ENCODE results near the gene TAS2R60.
A peak's percentile ranks its signal among the peaks of the same experiment; 100 is the strongest.

The TAS2R60 gene

DNA sequence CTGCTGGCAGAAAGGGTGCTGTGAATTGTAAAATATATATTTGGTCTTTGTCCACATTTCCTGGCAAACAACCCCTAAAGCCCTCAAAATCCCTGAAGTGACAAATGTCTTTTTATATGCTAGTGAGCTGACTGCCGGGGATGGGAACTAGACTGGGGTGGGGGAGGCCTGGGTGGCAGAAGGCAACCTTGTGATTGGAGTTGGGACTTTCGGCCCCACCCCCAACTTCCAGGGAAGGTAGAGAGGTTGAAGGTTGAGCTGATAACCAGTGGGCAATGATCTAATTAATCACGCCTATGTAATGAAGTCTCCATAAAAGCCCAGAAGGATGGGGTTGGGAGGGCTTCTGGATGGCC is 37.3 kb upstream of the TAS2R60 start:
- no peak for TF ChIP-seq ZFX (IDR thresholded peaks at IDR 0.05)
- TF ChIP-seq, protein P1, sequence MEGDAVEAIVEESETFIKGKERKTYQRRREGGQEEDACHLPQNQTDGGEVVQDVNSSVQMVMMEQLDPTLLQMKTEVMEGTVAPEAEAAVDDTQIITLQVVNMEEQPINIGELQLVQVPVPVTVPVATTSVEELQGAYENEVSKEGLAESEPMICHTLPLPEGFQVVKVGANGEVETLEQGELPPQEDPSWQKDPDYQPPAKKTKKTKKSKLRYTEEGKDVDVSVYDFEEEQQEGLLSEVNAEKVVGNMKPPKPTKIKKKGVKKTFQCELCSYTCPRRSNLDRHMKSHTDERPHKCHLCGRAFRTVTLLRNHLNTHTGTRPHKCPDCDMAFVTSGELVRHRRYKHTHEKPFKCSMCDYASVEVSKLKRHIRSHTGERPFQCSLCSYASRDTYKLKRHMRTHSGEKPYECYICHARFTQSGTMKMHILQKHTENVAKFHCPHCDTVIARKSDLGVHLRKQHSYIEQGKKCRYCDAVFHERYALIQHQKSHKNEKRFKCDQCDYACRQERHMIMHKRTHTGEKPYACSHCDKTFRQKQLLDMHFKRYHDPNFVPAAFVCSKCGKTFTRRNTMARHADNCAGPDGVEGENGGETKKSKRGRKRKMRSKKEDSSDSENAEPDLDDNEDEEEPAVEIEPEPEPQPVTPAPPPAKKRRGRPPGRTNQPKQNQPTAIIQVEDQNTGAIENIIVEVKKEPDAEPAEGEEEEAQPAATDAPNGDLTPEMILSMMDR (conservative IDR thresholded peaks at IDR 0.05), result no peak
- no peak overlapping the region for H3K27ac ChIP-seq

DNA sequence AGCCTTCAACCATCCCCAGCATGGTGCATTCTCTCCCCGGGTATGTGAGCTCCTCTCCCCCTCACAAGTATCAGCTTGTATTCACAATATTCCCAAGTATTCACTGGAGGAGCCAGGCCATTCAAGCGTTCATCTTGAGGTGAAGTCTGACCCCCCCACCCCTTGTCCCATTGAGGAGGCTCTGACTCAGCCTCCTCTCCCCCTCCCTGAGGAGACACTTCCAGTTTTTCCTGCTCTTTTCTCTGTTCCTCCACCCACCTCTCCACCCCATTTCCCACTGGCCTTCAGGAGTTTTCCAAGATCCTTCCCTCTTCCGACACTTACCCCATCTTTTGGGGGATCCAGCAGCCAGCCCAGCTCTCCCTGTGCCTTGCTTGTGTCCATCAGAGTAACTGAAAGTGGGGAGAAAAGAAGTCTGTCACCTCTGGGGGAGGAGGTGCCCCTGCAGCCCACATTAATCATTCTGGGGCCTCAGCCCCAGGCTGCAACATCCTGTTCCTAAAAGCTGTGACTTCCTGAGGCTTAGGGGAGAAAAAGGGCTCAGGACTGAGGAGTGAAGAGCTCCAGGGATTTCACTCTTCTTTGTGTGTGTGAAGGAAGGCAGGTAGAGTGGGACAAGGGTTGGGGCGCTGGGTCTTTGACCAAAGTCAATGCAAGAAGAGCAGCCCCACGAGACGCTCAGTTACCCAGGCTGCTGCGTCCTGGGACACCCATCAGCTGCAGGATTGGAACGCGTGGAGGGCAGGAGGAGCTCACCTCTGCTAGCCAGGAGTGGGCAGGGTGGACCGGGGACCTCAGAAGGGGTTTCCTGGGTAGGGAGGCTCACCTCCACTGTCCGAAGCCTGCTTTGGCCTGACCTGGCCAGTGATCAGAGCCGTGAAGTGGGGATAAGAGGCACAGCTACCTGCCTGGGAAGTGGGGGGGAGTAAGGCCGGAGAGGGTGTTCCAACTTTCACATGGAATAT is 35.7 kb upstream of the TAS2R60 start:
- H3K27ac ChIP-seq, result peak overlapping the region; percentile 67
- TF ChIP-seq ZFX (IDR thresholded peaks at IDR 0.05), result no peak
- TF ChIP-seq, protein P1 (conservative IDR thresholded peaks at IDR 0.05), result no peak

DNA sequence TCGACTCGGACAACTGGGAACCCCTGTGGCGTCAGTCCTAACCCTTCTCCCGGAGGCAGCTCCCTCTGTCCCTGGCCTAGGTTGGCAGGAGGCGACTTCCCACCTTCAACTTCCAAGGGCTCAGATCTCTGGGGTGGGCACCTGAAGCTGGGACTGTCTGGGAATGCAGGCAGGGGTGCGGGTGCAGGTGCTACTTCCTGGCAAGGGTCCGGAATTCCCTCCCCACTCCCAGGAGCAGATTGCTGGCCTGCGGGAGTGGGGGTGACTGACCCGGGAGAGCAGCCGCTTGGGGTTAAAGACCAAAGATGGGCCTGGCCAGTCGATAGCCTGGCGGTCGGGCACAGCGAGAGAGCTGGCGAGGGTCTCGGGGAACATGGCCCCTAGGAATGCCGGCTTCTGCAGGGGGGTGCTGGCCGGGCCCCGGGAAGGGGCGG is 35.0 kb upstream of the TAS2R60 start:
- peak overlapping the region; percentile 67 for H3K27ac ChIP-seq
- TF ChIP-seq, protein P1 (conservative IDR thresholded peaks at IDR 0.05), result no peak
- TF ChIP-seq ZFX (IDR thresholded peaks at IDR 0.05), result peak; percentile 22; the same call in 1 of the 2 replicates

DNA sequence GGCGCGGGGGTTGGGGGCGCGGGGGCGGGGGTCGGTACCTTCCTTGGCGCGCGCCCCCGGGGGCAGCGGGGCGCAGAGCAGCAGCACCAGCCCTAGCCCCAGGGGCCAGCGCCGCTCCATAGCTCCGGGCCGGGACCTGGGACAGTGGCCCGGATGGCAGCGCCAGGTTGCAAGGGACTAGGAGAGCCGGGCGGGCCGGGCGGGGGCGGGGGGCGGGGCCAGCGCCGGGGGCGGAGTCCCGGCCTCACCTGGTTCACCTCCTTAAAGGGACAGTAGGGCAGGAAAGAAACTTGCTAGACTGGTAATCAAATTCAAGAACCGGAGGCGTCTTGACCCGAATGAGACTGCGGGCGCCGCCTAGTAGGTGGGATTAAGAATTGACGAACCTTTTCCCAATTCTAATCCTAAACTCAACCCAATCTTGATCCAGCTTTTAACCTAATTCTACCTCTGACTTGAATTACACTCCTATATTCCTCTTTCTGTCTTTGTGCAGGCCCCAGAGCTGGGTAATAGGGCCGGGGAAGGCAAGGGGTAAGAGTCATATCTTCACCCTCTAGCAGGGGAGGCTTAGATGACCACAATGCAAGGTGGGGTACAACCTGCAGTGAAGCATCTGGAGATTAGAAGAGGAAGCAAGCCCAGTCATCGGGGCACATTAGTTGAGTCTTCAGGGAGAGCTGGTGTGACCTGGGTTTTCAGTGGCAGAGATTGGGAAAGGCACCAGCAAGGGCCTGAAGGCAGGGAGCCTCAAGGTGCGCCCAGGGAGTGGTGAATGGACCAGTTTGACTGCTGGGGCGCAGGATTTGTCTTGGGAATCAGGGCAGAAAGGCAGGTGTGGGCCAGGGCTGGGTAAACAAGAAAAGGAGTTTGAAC is 34.3 kb upstream of the TAS2R60 start, which contains the start of gene EPHA1:
TSS of gene EPHA1 (minus strand) at position 171 of the 876 bp plus-strand sequence. CDS start at position 120, 51 bp downstream.
- TF ChIP-seq, protein P1 (conservative IDR thresholded peaks at IDR 0.05), result peak; percentile 84
- TF ChIP-seq ZFX (IDR thresholded peaks at IDR 0.05), result no peak
- peak within 1 kb of the TSS; percentile 67 for H3K27ac ChIP-seq

DNA sequence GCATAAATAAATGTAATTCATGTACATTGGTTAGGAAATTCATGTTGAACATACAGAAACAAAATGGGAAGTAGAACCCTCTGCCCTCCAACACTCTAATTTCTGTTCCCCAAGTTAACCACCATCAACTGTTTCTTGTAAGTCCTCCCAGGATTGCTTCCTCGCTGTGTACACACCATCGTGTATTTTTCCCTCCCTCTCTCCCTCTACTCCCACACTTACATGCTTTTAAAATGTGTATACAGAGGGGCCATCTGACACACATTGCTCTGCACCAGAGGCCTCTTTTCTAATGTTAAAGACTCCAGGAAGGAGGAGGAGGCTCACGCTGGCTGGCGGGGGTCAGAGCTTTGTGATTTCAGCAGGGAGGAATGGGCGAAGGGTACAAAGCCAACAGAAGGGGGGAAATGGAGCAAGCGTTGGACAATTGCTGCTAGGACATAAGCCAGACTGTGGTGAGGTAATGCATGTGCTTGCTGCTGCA is 32.7 kb upstream of the TAS2R60 start:
- no peak overlapping the region for H3K27ac ChIP-seq
- TF ChIP-seq ZFX (IDR thresholded peaks at IDR 0.05), result no peak
- TF ChIP-seq, protein P1 (conservative IDR thresholded peaks at IDR 0.05), result no peak

DNA sequence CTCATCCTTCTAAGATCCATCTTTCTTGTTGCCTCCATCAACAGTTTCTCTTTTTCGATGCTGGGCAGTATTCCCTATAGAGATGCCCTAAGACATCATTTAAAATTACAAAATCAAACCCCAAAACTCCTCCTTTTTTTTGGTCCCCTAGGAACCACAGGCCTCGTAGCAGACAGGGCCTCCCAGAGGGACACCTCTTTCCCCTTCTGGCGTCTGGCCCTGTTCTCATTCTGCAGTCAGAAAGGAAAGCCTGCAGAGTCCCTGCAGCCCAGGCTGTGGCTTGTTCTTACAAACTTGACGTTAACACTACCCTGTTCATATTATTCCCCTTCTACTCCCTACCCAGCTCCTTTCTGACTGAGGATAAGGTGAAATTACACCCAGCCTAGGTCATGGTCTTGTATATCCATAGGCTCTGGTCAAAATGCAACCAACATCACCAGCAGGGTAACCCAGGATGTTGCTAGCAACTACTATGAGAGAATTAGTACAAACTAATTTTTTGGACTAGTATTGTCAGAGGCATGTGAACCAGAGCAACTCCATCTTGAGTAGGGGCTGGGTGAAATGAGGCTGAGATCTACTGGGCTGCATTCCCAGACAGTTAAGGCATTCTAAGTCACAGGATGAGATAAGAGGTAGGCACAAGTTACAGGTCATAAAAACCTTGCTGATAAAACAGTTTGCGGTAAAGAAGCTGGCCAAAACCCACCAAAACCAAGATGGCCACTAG is 31.1 kb upstream of the TAS2R60 start:
- H3K27ac ChIP-seq, result no peak overlapping the region
- TF ChIP-seq, protein P1 (conservative IDR thresholded peaks at IDR 0.05), result no peak
- no peak for TF ChIP-seq ZFX (IDR thresholded peaks at IDR 0.05)
